HepG2 (cell line): ENCODE results near the gene ENC1. TPM values are rescaled to one million over a fixed set of nuclear protein-coding genes. Genes with fewer than 3 reads are reported as not detected.

Experiments
- ATAC-seq: fragments of 200-7000 bp; cut with Tn5 transposase; 3 replicates; pipeline ENCODE4 v1.9.1; 2020; ENCODE audit warnings: mild to moderate bottlenecking, moderate library complexity
- BruUV-seq: library from RNA; stranded (reverse); fragments of 400-500 nt; replicated peaks from 2 replicates; lab custom pipeline; 2021; lab: Mats Ljungman, UMichigan
- CTCF ChIA-PET: fragments of 300-600 bp; formaldehyde crosslinking; extraction: SDS; loops from one replicate; lab custom pipeline; 2021; ENCODE audit warnings: low total read pairs, inconsistent platforms, low intra/inter-chr PET ratio; lab: Yijun Ruan, JAX
- POLR2A ChIA-PET: fragments of 350-600 bp; sonication (Branson Sonifier 250); formaldehyde crosslinking; loops from one replicate; lab custom pipeline; 2020; ENCODE audit warnings: antibody characterized with exemption, inconsistent platforms; lab: Yijun Ruan, JAX
- DNase-seq: peaks from one replicate; pipeline ENCODE4 v3.0.0-alpha.2; 2015; ENCODE audit warnings: low spot score
- FAIRE-seq: peaks from 3 replicates; lab custom pipeline; 2011; peaks lifted over from hg19 to GRCh38; lab: Jason Lieb, UNC
- H2AFZ ChIP-seq: one replicate; pipeline ENCODE4 v1.6.1; 2011; ENCODE audit warnings: low read length, inconsistent platforms
- H3K27ac ChIP-seq: fragments of 300-600 bp; 3 replicates; pipeline ENCODE4 v1.8.0; 2011; ENCODE audit warnings: mixed run types, mild to moderate bottlenecking, mixed read lengths, low read length, inconsistent platforms; ENCODE audit not compliant: insufficient read depth; ENCODE audit errors: extremely low read length
- H3K27me3 ChIP-seq, 2 experiments: fragments of 200-600 bp in 1 of 2; 2 replicates in 1 of 2; 3 replicates in 1 of 2; pipeline versions ENCODE4 v1.6.0 to v1.8.0; 2011; ENCODE audit warnings: low read length in 2 of 2, mild to moderate bottlenecking in 2 of 2, moderate library complexity in 2 of 2, inconsistent platforms in 1 of 2; ENCODE audit not compliant: insufficient read depth in 2 of 2, control insufficient read depth in 1 of 2
- H3K36me3 ChIP-seq, 2 experiments: fragments of 200-600 bp in 1 of 2; replicated peaks in 1 of 2; 2 replicates in 1 of 2; 3 replicates in 1 of 2; pipeline versions ENCODE4 v1.5.1 to v1.8.0; 2011; ENCODE audit warnings: low read length in 2 of 2, inconsistent platforms in 1 of 2; ENCODE audit not compliant: insufficient read depth in 2 of 2, control insufficient read depth in 1 of 2
- H3K4me1 ChIP-seq: 2 replicates; pipeline ENCODE4 v1.5.1; 2012; ENCODE audit warnings: low read length, inconsistent platforms; ENCODE audit not compliant: insufficient read depth
- H3K4me2 ChIP-seq: 2 replicates; pipeline ENCODE4 v1.6.0; 2011; ENCODE audit warnings: low read depth, low read length, inconsistent platforms
- H3K4me3 ChIP-seq, 3 experiments: fragments of 200-600 bp in 1 of 3; sonication (generic), shearing (Covaris generic) in 1 of 3; replicated peaks in 1 of 3; 2 replicates each; pipeline ENCODE4 v1.5.1; 2011 to 2016; ENCODE audit warnings: low read length in 3 of 3, inconsistent platforms in 2 of 3, low read depth in 2 of 3, mild to moderate bottlenecking in 2 of 3, control low read depth in 1 of 3, mixed read lengths in 1 of 3; ENCODE audit not compliant: insufficient read depth in 1 of 3
- H3K79me2 ChIP-seq: one replicate; pipeline ENCODE4 v1.6.1; 2011; ENCODE audit warnings: low read length, inconsistent platforms; ENCODE audit not compliant: insufficient read depth
- H3K9ac ChIP-seq: 2 replicates; pipeline ENCODE4 v1.6.0; 2011; ENCODE audit warnings: mild to moderate bottlenecking, low read depth, low read length, inconsistent platforms; ENCODE audit not compliant: insufficient read depth
- H3K9me3 ChIP-seq: 2 replicates; pipeline ENCODE4 v1.5.1; 2012; ENCODE audit warnings: mild to moderate bottlenecking, low read length
- H4K20me1 ChIP-seq: 2 replicates; pipeline ENCODE4 v1.6.0; 2011; ENCODE audit warnings: inconsistent platforms, mild to moderate bottlenecking, low read length, moderate library complexity; ENCODE audit not compliant: insufficient read depth
- GATAD1 ChIP-seq: IDR thresholded peaks from 2 replicates; pipeline ENCODE4 v1.6.1; 2016; ENCODE audit warnings: missing genetic modification reagents, missing compliant biosample characterization
- KLF9 ChIP-seq: IDR thresholded peaks from 2 replicates; pipeline ENCODE4 v1.6.1; 2016; ENCODE audit warnings: low read depth
- POLR2A ChIP-seq, 2 experiments: IDR thresholded peaks; 2 replicates each; pipeline ENCODE4 v1.6.1; 2011; ENCODE audit warnings: low read depth in 2 of 2, low read length in 2 of 2, mild to moderate bottlenecking in 1 of 2, moderate library complexity in 1 of 2; ENCODE audit not compliant: insufficient read depth in 1 of 2
- POLR2AphosphoS5 ChIP-seq: IDR thresholded peaks from 2 replicates; pipeline ENCODE4 v1.6.1; 2012; ENCODE audit warnings: low read depth, low read length
- POLR2G ChIP-seq: fragments of 200-400 bp; formaldehyde crosslinking; IDR thresholded peaks from 2 replicates; pipeline ENCODE4 v1.6.1; 2018; ENCODE audit warnings: mild to moderate bottlenecking, low read depth, low read length, moderate library complexity
- RBM22 ChIP-seq: fragments of 200-400 bp; formaldehyde crosslinking; optimal IDR thresholded peaks from 2 replicates; pipeline ENCODE3; 2017; ENCODE audit warnings: mild to moderate bottlenecking, low read length, moderate library complexity
- ZNF615 ChIP-seq: sonication (generic); formaldehyde crosslinking; IDR thresholded peaks from 2 replicates; pipeline ENCODE4 v1.5.0; 2020; ENCODE audit warnings: mild to moderate bottlenecking, missing genetic modification reagents, borderline replicate concordance
- WGBS: methylation state at CpG from one replicate; pipeline ENCODE4 v1.1.6; 2017; ENCODE audit warnings: low lambda C conversion rate; 5-methylcytosine and 5-hydroxymethylcytosine counted together
- in situ Hi-C: cut with HindIII; loops from 2 replicates; pipeline ENCODE4 v1.10.0; 2017; ENCODE audit warnings: low pct_unique_long_range_greater_than_20kb; ENCODE audit not compliant: extremely low pct_ligation_motif_present
- intact Hi-C: fragments of 100-400 bp; cut with micrococcal nuclease; formaldehyde crosslinking; loops from one replicate; pipeline ENCODE4 v1.10.0; 2022; ENCODE audit not compliant: unreplicated experiment
- polyA plus RNA-seq, 8 experiments: library from polyadenylated mRNA; depleted of rRNA in 3 of 8; stranded (reverse) in 7 of 8; unstranded in 1 of 8; fragments of >200 nt; fragmentation: Illumina TruSeq in 4 of 8; extraction: Trizol in 4 of 8; gene quantifications; 2 replicates each; pipeline versions ENCODE4 v1.2.1 to v1.2.3, GENCODE V29; 2011 to 2016; ENCODE audit warnings: low read depth in 4 of 8, missing spikeins in 1 of 8, mixed read lengths in 1 of 8; ENCODE audit not compliant: insufficient read depth in 1 of 8
- total RNA-seq, 5 experiments: library from RNA; depleted of rRNA; stranded (reverse); fragments of >200 nt; fragmentation: Illumina TruSeq; extraction: Trizol; gene quantifications; 2 replicates each; pipeline ENCODE4 v1.2.3, GENCODE V29; 2016; ENCODE audit warnings: low read depth in 1 of 5
- TF ChIP-seq, protein P1 (sequence below), 2 experiments: sonication (generic) in 1 of 2; formaldehyde crosslinking in 1 of 2; IDR thresholded peaks; 2 replicates each; pipeline versions ENCODE4 v1.6.1 to v1.9.0; 2014 to 2022; ENCODE audit warnings: antibody characterized with exemption in 1 of 2, borderline replicate concordance in 1 of 2, inconsistent platforms in 1 of 2, low read depth in 1 of 2, missing genetic modification reagents in 1 of 2

Gene ENC1
- total and polyA plus RNA-seq, 2 of the 13 experiments (the other 11 are each of a cell fraction or from before 2014, with no cell fraction given), result 63.8 to 64.4 TPM

DNA sequence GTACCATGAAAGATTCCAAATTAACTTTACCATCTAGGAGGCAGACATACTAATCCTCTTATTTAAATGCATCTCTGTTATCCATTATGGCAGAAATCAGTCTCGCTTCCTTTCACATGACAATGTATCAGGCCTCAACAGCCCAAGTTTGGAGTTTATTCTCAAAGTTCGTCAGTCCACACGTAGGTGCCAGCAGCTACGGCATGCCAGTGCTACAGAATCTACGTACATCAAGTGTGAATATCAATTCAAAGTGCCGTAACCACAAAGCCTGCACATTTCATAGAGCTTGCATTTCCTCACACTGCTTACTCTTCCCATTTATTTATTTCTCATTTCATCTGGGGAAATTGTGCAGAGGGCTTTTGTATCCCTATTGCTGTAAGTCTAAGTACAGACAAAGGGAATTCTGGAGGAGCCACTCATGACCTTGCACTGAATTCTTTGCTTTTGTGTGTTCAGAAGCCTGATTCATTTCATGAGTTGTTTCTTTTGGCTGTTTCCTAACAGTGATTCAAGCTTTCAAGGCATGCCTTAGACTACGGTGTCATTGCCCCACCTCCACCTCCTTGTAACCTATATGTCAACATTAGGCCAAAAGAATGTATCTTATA is 10.0 kb downstream of the ENC1 start (continued):
- TF ChIP-seq, protein P1, sequence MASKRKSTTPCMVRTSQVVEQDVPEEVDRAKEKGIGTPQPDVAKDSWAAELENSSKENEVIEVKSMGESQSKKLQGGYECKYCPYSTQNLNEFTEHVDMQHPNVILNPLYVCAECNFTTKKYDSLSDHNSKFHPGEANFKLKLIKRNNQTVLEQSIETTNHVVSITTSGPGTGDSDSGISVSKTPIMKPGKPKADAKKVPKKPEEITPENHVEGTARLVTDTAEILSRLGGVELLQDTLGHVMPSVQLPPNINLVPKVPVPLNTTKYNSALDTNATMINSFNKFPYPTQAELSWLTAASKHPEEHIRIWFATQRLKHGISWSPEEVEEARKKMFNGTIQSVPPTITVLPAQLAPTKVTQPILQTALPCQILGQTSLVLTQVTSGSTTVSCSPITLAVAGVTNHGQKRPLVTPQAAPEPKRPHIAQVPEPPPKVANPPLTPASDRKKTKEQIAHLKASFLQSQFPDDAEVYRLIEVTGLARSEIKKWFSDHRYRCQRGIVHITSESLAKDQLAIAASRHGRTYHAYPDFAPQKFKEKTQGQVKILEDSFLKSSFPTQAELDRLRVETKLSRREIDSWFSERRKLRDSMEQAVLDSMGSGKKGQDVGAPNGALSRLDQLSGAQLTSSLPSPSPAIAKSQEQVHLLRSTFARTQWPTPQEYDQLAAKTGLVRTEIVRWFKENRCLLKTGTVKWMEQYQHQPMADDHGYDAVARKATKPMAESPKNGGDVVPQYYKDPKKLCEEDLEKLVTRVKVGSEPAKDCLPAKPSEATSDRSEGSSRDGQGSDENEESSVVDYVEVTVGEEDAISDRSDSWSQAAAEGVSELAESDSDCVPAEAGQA (IDR thresholded peaks at IDR 0.05; ENCODE audit: low read depth), result no peak
- TF ChIP-seq, protein P1 (CRISPR knock-in tag; IDR thresholded peaks at IDR 0.05; ENCODE audit: borderline replicate concordance), result no peak
- no peak for TF ChIP-seq ZNF615

DNA sequence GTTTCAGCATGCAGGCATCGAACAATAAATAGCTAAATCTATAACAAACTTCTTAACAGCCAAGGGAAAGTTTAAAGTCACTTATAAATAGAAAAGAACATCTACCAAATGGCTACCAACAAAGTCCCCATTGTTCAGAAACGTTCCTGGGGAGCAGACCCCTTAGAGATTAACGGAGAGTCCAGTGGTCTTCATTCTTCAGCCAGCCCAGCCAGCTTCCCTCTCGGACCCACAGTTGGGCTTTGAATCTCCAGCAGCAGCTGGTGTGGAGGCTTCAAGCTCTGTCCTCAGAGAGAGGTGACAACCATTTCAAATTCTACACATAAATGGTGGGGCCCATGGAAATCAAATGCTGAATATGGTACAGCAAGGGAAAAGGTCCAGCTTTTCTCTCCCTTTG is 11.2 kb downstream of the ENC1 start:
- Histone ChIP-seq H3K27me3 (no peaks in the 10 kb centered on the region), H3K79me2 (peaks cover 40% of the 10 kb centered on the region), H4K20me1 (peaks cover 44% of the 10 kb centered on the region), H2AFZ (no peak overlapping the region), H3K27ac (no peak overlapping the region), H3K9me3 (no peaks in the 10 kb centered on the region), H3K4me2 (no peak overlapping the region), H3K4me1 (peaks cover 88% of the 10 kb centered on the region), H3K9ac (no peak overlapping the region), H3K4me3 (no peak overlapping the region), H3K36me3 (peaks cover 18 to 50% of the 10 kb centered on the region in 2 experiments)
- POLR2A ChIA-PET, result interaction anchor here (6.6 kb wide), 1 partner anchor 11 kb away, joined by 51 read pairs; the partner anchor contains the start of gene ENC1
- intact Hi-C loops (loop anchor here (5.0 kb wide), 1 partner anchor 42 kb away; no protein-coding TSS in a partner anchor), in situ Hi-C loops (no loop called here)
- 86% methylated on average over 3 of the region's 4 CpGs for WGBS
- peak; percentile 26; the same call in 1 of the 2 replicates for TF ChIP-seq POLR2G
- 0 out of 4 replicates have a peak, but pooled peaks have one; percentile 5 to 9 for TF ChIP-seq POLR2A (IDR thresholded peaks at IDR 0.05; ENCODE audit: insufficient read depth in 1 of 2, low read depth in 2 of 2, low read length in 2 of 2)
- no peak for TF ChIP-seq KLF9 (CRISPR knock-in tag)
- TF ChIP-seq GATAD1 (CRISPR knock-in tag), result no peak
- peak; percentile 53 for TF ChIP-seq POLR2AphosphoS5
- peak; percentile 88 for TF ChIP-seq RBM22
- FAIRE-seq (no peak), ATAC-seq (no peak), DNase-seq (no peak)
- CTCF ChIA-PET, result no interaction called here
- BruUV-seq, result no TSS peak
